Measurements from ENCODE around the gene CFAP61.

Gene CFAP61

GRCh38 chr20:20199361-20200160, 147.2 kb downstream of the CFAP61 start:
- Histone ChIP-seq H2BK12ac (ENCODE audit: low read length) (no peak overlapping the region), H4K91ac (ENCODE audit: low read depth, low read length) (no peak overlapping the region), H3K79me2 (ENCODE audit: control insufficient read depth, insufficient read depth, low read length, poor library complexity) (no peaks in the 10 kb centered on the region), H4K12ac (ENCODE audit: low read depth, low read length) (no peak overlapping the region), H3K14ac (ENCODE audit: low read length) (no peak overlapping the region), H3K36me3 (ENCODE audit: control insufficient read depth in 1 of 2, insufficient read depth in 2 of 2, low read length in 2 of 2) (no peaks in the 10 kb centered on the region), H3K79me1 (ENCODE audit: low read length) (no peaks in the 10 kb centered on the region), H2AFZ (ENCODE audit: insufficient read depth, low read length, poor library complexity) (no peak overlapping the region), H2AK5ac (ENCODE audit: low read length) (no peak overlapping the region), H3K27ac (ENCODE audit: low read depth, low read length) (no peak overlapping the region), H2BK120ac (ENCODE audit: insufficient read depth, low read length, poor library complexity) (no peak overlapping the region), H3K4me3 (ENCODE audit: low read depth, low read length) (no peak overlapping the region), H2BK5ac (ENCODE audit: low read depth, low read length, poor library complexity) (no peak overlapping the region), H3K27me3 (ENCODE audit: insufficient read depth, low read length) (no peaks in the 10 kb centered on the region), H3K4me1 (ENCODE audit: control insufficient read depth in 1 of 2, insufficient read depth in 2 of 2, low read length in 2 of 2) (peaks cover 2 to 4% of the 10 kb centered on the region in 2 experiments), H3K18ac (ENCODE audit: low read length) (no peak overlapping the region), H3K9ac (ENCODE audit: low read length) (no peak overlapping the region), H4K8ac (ENCODE audit: low read depth, low read length) (no peak overlapping the region), H3K4ac (ENCODE audit: low read depth, low read length) (no peak overlapping the region), H3K4me2 (ENCODE audit: low read length) (no peak overlapping the region), H3K9me3 (ENCODE audit: insufficient read depth, low read depth, low read length) (no peaks in the 10 kb centered on the region), H3K23ac (ENCODE audit: low read length) (no peak overlapping the region)
- WGBS (ENCODE audit: extremely low coverage, insufficient coverage, insufficient read length) = no CpG with 5 or more reads among the region's 24 CpGs
- DNase-seq = no peak

GRCh38 chr20:20201124-20201523, 148.8 kb downstream of the CFAP61 start:
- no CpG with 5 or more reads among the region's 3 CpGs for WGBS (ENCODE audit: extremely low coverage, insufficient coverage, insufficient read length)
- H4K8ac ChIP-seq (ENCODE audit: low read depth, low read length) = no peak overlapping the region

GRCh38 chr20:20201639-20202038, 149.3 kb downstream of the CFAP61 start:
- Histone ChIP-seq H3K9ac (ENCODE audit: low read length) (no peak overlapping the region), H4K12ac (ENCODE audit: low read depth, low read length) (no peak overlapping the region), H3K14ac (ENCODE audit: low read length) (no peak overlapping the region), H2BK5ac (ENCODE audit: low read depth, low read length, poor library complexity) (no peak overlapping the region), H3K4ac (ENCODE audit: low read depth, low read length) (no peak overlapping the region), H2BK120ac (ENCODE audit: insufficient read depth, low read length, poor library complexity) (no peak overlapping the region), H4K8ac (ENCODE audit: low read depth, low read length) (no peak overlapping the region), H3K9me3 (ENCODE audit: insufficient read depth, low read depth, low read length) (no peaks in the 10 kb centered on the region), H3K79me2 (ENCODE audit: control insufficient read depth, insufficient read depth, low read length, poor library complexity) (no peaks in the 10 kb centered on the region), H2AK5ac (ENCODE audit: low read length) (no peak overlapping the region), H4K91ac (ENCODE audit: low read depth, low read length) (no peak overlapping the region), H3K27ac (ENCODE audit: low read depth, low read length) (no peak overlapping the region), H3K36me3 (ENCODE audit: control insufficient read depth in 1 of 2, insufficient read depth in 2 of 2, low read length in 2 of 2) (no peaks in the 10 kb centered on the region), H2BK12ac (ENCODE audit: low read length) (no peak overlapping the region), H3K79me1 (ENCODE audit: low read length) (no peaks in the 10 kb centered on the region), H3K4me1 (ENCODE audit: control insufficient read depth in 1 of 2, insufficient read depth in 2 of 2, low read length in 2 of 2) (peaks cover 2% of the 10 kb centered on the region in 2 experiments), H3K27me3 (ENCODE audit: insufficient read depth, low read length) (no peaks in the 10 kb centered on the region), H2AFZ (ENCODE audit: insufficient read depth, low read length, poor library complexity) (no peak overlapping the region), H3K23ac (ENCODE audit: low read length) (no peak overlapping the region), H3K18ac (ENCODE audit: low read length) (no peak overlapping the region), H3K4me2 (ENCODE audit: low read length) (no peak overlapping the region), H3K4me3 (ENCODE audit: low read depth, low read length) (no peak overlapping the region)
- no CpG with 5 or more reads among the region's 7 CpGs for WGBS (ENCODE audit: extremely low coverage, insufficient coverage, insufficient read length)
- no peak for DNase-seq

More at GRCh38 chr20:20201124-20201523, 148.8 kb downstream of the CFAP61 start:
- no peak overlapping the region for H3K4me2 ChIP-seq (ENCODE audit: low read length)
- no peak overlapping the region for H3K27ac ChIP-seq (ENCODE audit: low read depth, low read length)
- no peak overlapping the region for H4K12ac ChIP-seq (ENCODE audit: low read depth, low read length)
- H3K4me3 ChIP-seq (ENCODE audit: low read depth, low read length) = no peak overlapping the region
- no peaks in the 10 kb centered on the region for H3K79me2 ChIP-seq (ENCODE audit: control insufficient read depth, insufficient read depth, low read length, poor library complexity)
- H3K9me3 ChIP-seq (ENCODE audit: insufficient read depth, low read depth, low read length) = no peaks in the 10 kb centered on the region
- DNase-seq = no peak
- no peak overlapping the region for H3K14ac ChIP-seq (ENCODE audit: low read length)
- no peak overlapping the region for H3K4ac ChIP-seq (ENCODE audit: low read depth, low read length)
- H2AK5ac ChIP-seq (ENCODE audit: low read length) = no peak overlapping the region
- H3K79me1 ChIP-seq (ENCODE audit: low read length) = no peaks in the 10 kb centered on the region
- H4K91ac ChIP-seq (ENCODE audit: low read depth, low read length) = no peak overlapping the region
- no peak overlapping the region for H2BK12ac ChIP-seq (ENCODE audit: low read length)
- no peaks in the 10 kb centered on the region for H3K27me3 ChIP-seq (ENCODE audit: insufficient read depth, low read length)
- no peak overlapping the region for H2BK5ac ChIP-seq (ENCODE audit: low read depth, low read length, poor library complexity)
- no peak overlapping the region for H3K9ac ChIP-seq (ENCODE audit: low read length)
- no peak overlapping the region for H3K18ac ChIP-seq (ENCODE audit: low read length)
- H3K23ac ChIP-seq (ENCODE audit: low read length) = no peak overlapping the region
- no peak overlapping the region for H2BK120ac ChIP-seq (ENCODE audit: insufficient read depth, low read length, poor library complexity)
- peaks cover 2 to 4% of the 10 kb centered on the region in 2 experiments for H3K4me1 ChIP-seq (ENCODE audit: control insufficient read depth in 1 of 2, insufficient read depth in 2 of 2, low read length in 2 of 2)
- no peaks in the 10 kb centered on the region for H3K36me3 ChIP-seq (ENCODE audit: control insufficient read depth in 1 of 2, insufficient read depth in 2 of 2, low read length in 2 of 2)
- H2AFZ ChIP-seq (ENCODE audit: insufficient read depth, low read length, poor library complexity) = no peak overlapping the region

GRCh38 chr20:20202768-20203167, 150.4 kb downstream of the CFAP61 start:
- no peaks in the 10 kb centered on the region for H3K79me1 ChIP-seq (ENCODE audit: low read length)
- no peak overlapping the region for H3K4me3 ChIP-seq (ENCODE audit: low read depth, low read length)
- no peak overlapping the region for H2AK5ac ChIP-seq (ENCODE audit: low read length)
- no peak overlapping the region for H3K27ac ChIP-seq (ENCODE audit: low read depth, low read length)
- no peak overlapping the region for H3K18ac ChIP-seq (ENCODE audit: low read length)
- no CpG with 5 or more reads among the region's 8 CpGs for WGBS (ENCODE audit: extremely low coverage, insufficient coverage, insufficient read length)
- no peak overlapping the region for H4K91ac ChIP-seq (ENCODE audit: low read depth, low read length)
- H4K8ac ChIP-seq (ENCODE audit: low read depth, low read length) = no peak overlapping the region
- DNase-seq = no peak
- no peaks in the 10 kb centered on the region for H3K27me3 ChIP-seq (ENCODE audit: insufficient read depth, low read length)
- H3K23ac ChIP-seq (ENCODE audit: low read length) = no peak overlapping the region
- H2AFZ ChIP-seq (ENCODE audit: insufficient read depth, low read length, poor library complexity) = no peak overlapping the region
- peaks cover 2% of the 10 kb centered on the region in 2 experiments for H3K4me1 ChIP-seq (ENCODE audit: control insufficient read depth in 1 of 2, insufficient read depth in 2 of 2, low read length in 2 of 2)
- H3K4ac ChIP-seq (ENCODE audit: low read depth, low read length) = no peak overlapping the region
- no peak overlapping the region for H3K9ac ChIP-seq (ENCODE audit: low read length)
- H3K14ac ChIP-seq (ENCODE audit: low read length) = no peak overlapping the region
- H4K12ac ChIP-seq (ENCODE audit: low read depth, low read length) = no peak overlapping the region
- H3K9me3 ChIP-seq (ENCODE audit: insufficient read depth, low read depth, low read length) = no peaks in the 10 kb centered on the region
- H2BK120ac ChIP-seq (ENCODE audit: insufficient read depth, low read length, poor library complexity) = no peak overlapping the region
- no peaks in the 10 kb centered on the region for H3K79me2 ChIP-seq (ENCODE audit: control insufficient read depth, insufficient read depth, low read length, poor library complexity)
- H3K4me2 ChIP-seq (ENCODE audit: low read length) = no peak overlapping the region
- H2BK5ac ChIP-seq (ENCODE audit: low read depth, low read length, poor library complexity) = no peak overlapping the region
- H3K36me3 ChIP-seq (ENCODE audit: control insufficient read depth in 1 of 2, insufficient read depth in 2 of 2, low read length in 2 of 2) = no peaks in the 10 kb centered on the region
- no peak overlapping the region for H2BK12ac ChIP-seq (ENCODE audit: low read length)

All from trophoblast cell (in vitro differentiated cells and primary cell).